Motor neuron (in vitro differentiated cells): ENCODE data around the gene GAL3ST2. TPM values are rescaled to one million over a fixed set of nuclear protein-coding genes. Genes with fewer than 3 reads are reported as not detected.
"Not testable (repeated sequence)": the region's sequence is repeated elsewhere in the genome, so short reads cannot be mapped to it uniquely, and the experiment has no call there.

ENCODE experiments used
- ATAC-seq, 8 experiments: fragments of 200-7000 bp; cut with Tn5 transposase; replicated peaks in 6 of 8; 2 replicates each; pipeline ENCODE4 v1.8.0; 2021; ENCODE audit warnings: mild to moderate bottlenecking in 8 of 8, moderate library complexity in 8 of 8
- H3K27ac ChIP-seq, 2 donors: fragments of 250-450 bp; sonication (Bioruptor Pico); 2 replicates each; pipeline ENCODE4 v1.9.0; 2021; ENCODE audit warnings: antibody characterized with exemption in 2 of 2, mild to moderate bottlenecking in 2 of 2, moderate library complexity in 1 of 2
- H3K4me1 ChIP-seq, 2 donors: fragments of 250-450 bp; sonication (Bioruptor Pico); replicated peaks in 1 of 2; 2 replicates each; pipeline ENCODE4 v1.6.1; 2021; ENCODE audit warnings: antibody characterized with exemption in 2 of 2, mild to moderate bottlenecking in 2 of 2, moderate library complexity in 1 of 2
- H3K4me3 ChIP-seq, 5 donors: fragments of 250-450 bp; sonication (Bioruptor Pico); 2 replicates each; pipeline ENCODE4 v1.9.0; 2021; ENCODE audit warnings: antibody characterized with exemption in 5 of 5, mild to moderate bottlenecking in 5 of 5, moderate library complexity in 4 of 5
- WGBS, 10 experiments: fragments of 450-650 bp; shearing (Covaris generic); methylation state at CpG; one replicate each; pipeline ENCODE4 v1.0.0; 2022; 5-methylcytosine and 5-hydroxymethylcytosine counted together
- in situ Hi-C, 9 experiments: fragments of 400-800 bp; cut with MboI; loops; one replicate each; pipeline ENCODE4 v1.15.0; 2021; ENCODE audit warnings: low sequenced_read_pairs in 9 of 9, low pct_unique_long_range_greater_than_20kb in 2 of 9; ENCODE audit not compliant: unreplicated experiment in 9 of 9
- total RNA-seq, 8 experiments: library from RNA; unstranded; fragments of 300-600 nt; gene quantifications; 2 replicates each; pipeline versions ENCODE4 v1.2.3 to v1.2.4, GENCODE V29; 2022

GAL3ST2 gene
- total RNA-seq, 8 experiments from 2014 or later = 0.23 to 0.66 (median 0.43) TPM; not detected in 4

DNA sequence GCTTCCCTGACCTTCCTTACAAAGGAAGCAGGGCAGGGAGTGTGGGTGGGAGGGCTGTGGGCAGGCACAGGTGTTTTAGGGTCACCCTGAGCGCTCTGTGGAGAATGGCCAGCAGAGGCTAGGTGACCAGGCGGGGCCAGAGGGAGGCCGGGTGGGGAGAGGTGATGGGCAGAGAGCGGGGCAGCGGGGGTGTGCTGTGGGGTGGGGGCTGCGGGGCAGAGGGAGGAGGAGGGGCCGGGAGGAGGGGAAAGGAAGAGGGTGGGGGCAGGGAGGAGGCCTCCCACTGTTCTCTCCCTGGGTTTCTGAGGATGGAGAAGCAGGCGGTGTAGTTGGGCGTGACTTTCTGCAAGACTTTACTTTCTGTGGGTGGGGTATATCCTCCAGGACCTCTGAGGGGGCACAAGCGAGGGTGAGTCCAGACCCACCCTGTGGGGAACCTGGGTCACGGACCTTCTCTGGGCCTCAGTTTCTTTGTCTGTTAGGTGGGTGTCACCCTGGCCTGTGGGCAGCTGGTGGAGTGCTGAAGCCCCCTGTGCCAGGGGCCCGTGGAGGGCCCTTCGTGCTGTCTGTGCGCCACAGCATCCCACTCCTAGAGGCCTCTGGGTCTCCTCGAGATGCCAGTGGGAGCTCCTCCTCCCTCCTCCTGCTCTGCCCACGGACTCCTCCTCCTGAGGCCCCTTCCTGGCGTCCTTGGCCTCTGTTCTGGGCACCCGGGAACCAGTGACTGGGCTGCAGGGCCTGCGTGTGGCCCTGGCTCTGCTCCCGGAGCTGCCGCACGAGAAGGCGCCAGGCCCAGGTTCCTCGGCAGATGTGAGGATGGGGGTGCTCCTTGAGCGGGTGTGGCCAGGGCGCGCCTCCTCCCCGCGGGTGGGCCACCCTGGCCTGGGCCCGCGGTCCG is 26.0 kb downstream of the GAL3ST2 start:
- peaks cover 30 to 35% of the 10 kb centered on the region in 2 donors for H3K4me1 ChIP-seq
- H3K4me3 ChIP-seq = no peak overlapping the region
- in situ Hi-C loops = no loop called here
- no peak for ATAC-seq
- no peak overlapping the region for H3K27ac ChIP-seq
- WGBS, 10 experiments = 65 to 82% (median 76%) methylated on average over 2 to 11 of the region's 32 CpGs; no CpG with 5 or more reads in 6 of the 10 experiments

DNA sequence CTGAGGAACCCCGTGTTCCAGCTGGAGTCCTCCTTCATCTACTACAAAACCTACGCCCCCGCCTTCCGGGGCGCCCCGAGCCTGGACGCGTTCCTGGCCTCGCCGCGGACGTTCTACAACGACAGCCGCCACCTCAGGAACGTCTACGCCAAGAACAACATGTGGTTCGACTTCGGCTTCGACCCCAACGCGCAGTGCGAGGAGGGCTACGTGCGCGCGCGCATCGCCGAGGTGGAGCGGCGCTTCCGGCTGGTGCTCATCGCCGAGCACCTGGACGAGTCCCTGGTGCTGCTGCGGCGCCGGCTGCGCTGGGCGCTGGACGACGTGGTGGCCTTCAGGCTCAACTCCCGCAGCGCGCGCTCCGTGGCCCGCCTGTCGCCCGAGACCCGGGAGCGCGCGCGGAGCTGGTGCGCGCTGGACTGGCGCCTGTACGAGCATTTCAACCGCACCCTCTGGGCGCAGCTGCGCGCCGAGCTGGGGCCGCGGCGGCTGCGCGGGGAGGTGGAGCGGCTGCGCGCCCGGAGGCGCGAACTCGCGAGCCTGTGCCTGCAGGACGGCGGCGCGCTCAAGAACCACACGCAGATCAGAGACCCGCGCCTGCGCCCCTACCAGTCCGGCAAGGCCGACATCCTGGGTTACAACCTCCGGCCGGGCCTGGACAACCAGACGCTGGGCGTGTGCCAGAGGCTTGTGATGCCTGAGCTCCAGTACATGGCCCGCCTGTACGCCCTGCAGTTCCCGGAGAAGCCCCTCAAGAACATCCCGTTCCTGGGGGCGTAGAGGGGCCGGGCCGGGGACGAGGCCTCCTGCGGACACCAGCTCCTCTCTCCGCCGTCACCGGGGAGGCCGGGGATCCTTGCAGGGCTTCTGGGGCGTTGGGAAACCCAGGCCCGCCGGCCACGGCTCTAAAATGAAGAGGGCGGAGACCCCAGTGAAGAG is 27.0 kb downstream of the GAL3ST2 start:
- ATAC-seq = peak; percentile 66 to 94 (median 80)
- peak overlapping the region; percentile 49 to 87 for H3K27ac ChIP-seq
- H3K4me3 ChIP-seq = peak overlapping the region in 4 of 5 donors; percentile 1 to 22 (median 18)
- H3K4me1 ChIP-seq = peaks cover 30 to 36% of the 10 kb centered on the region in 2 donors
- WGBS, 10 experiments = 0 to 33% (median 13%) methylated on average over 1 to 16 of the region's 109 CpGs; no CpG with 5 or more reads in 5 of the 10 experiments
- in situ Hi-C loops = no loop called here

DNA sequence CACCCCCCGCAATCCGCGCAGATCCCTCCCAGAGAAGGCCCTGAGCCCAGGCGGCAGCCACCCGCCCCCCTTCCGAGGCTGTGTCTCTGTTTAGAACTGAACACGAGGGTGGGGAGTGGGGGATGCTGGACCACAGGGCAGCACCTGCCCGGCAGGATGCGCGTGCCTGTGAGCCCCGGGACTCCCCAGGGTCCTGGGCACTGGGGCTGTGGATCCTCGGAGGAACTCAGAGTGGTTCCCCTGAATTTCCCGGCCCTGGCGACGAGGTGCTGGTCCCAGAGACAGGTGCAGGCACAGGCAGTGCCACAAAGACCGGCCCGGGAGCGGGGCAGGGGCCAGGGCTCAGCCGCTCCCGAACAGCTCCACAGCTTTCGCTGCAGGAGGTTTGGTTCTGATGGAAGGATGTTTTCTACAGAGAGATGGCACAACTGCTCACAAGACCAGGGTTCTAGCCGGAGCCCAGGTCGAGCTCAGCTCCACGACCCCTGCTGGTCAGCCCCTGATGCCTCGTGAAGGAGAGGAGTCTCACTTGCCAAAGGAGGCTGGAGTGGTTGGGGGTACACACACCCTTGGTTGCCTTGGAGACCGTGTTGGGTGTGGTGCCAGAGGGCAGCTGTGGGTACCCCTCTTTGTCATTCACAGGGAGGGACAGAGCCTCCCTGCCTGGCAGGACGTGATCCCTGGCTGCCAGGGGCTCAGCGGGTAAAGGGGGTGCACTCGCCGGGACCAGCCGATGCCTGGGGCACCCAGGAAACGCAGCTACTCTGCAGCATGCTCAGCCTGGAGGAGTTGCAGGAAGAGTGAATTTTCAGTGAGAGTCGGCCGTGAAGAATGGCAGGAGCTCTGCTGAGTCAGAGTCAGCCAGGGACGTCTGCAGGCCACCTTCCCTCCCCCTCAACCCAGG is 28.0 kb downstream of the GAL3ST2 start:
- H3K4me3 ChIP-seq = peak overlapping the region in 2 of 5 donors; percentile 21 to 22
- H3K4me1 ChIP-seq = peaks cover 30 to 36% of the 10 kb centered on the region in 2 donors
- in situ Hi-C loops = no loop called here
- 19 to 60% (median 23%) methylated on average over 2 to 5 of the region's 35 CpGs; no CpG with 5 or more reads in 4 of the 10 experiments for WGBS, 10 experiments
- peak in 6 of 8 experiments; percentile 16 to 71 (median 64) for ATAC-seq
- H3K27ac ChIP-seq = peak overlapping the region; percentile 49 to 87

DNA sequence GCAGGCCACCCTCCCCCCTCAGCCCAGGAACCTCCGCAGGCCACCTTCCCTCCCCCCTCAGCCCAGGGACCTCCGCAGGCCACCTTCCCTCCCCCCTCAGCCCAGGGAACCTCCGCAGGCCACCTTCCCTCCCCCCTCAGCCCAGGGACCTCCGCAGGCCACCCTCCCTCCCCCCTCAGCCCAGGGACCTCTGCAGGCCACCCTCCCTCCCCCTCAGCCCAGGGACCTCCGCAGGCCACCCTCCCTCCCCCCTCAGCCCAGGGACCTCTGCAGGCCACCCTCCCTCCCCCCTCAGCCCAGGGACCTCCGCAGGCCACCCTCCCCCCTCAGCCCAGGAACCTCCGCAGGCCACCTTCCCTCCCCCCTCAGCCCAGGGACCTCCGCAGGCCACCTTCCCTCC is 29.6 kb downstream of the GAL3ST2 start:
- no CpG with 5 or more reads among the region's 8 CpGs for WGBS, 10 experiments
- peaks cover 35 to 40% of the 10 kb centered on the region in 2 donors for H3K4me1 ChIP-seq
- in situ Hi-C loops, H3K4me3 ChIP-seq, H3K27ac ChIP-seq, ATAC-seq: not testable (repeated sequence)

DNA sequence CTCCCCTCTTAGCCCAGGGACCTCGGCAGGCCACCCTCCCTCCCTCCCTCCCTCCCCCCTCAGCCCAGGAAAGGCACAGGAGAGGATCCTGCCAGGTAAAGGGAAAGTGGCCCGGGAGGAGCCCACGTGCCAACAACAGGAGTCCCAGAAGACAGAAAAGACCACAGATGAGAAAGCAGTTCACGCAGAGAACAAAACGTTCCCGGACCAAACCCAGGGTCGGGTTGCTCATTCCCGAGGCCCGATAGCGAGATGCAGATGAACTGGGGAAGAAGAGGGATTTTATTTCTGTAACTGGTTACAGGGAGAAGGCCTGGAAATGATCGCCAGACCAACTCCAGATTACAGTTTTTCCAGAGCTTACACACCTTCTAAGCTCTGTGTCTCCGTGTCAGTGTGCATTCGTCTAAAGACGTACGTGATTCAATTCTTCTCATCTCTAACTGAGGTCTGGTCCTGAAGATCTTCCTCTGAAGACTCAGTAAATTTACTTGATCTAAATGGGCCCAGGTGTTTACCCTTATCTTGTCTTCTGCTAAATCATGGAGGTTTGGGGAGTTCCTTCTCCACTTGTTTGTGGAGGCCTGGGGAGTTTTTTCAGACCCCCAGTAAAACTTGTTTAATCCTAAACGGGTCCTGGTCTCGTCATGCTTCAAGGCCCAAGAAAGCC is 31.6 kb downstream of the GAL3ST2 start:
- 33 to 100% (median 75%) methylated on average over 1 to 7 of the region's 17 CpGs; no CpG with 5 or more reads in 3 of the 10 experiments for WGBS, 10 experiments
- in situ Hi-C loops = no loop called here
- peak overlapping the region; percentile 3 to 66 for H3K27ac ChIP-seq
- no peak overlapping the region for H3K4me3 ChIP-seq
- H3K4me1 ChIP-seq = peaks cover 19 to 27% of the 10 kb centered on the region in 2 donors
- no peak for ATAC-seq

DNA sequence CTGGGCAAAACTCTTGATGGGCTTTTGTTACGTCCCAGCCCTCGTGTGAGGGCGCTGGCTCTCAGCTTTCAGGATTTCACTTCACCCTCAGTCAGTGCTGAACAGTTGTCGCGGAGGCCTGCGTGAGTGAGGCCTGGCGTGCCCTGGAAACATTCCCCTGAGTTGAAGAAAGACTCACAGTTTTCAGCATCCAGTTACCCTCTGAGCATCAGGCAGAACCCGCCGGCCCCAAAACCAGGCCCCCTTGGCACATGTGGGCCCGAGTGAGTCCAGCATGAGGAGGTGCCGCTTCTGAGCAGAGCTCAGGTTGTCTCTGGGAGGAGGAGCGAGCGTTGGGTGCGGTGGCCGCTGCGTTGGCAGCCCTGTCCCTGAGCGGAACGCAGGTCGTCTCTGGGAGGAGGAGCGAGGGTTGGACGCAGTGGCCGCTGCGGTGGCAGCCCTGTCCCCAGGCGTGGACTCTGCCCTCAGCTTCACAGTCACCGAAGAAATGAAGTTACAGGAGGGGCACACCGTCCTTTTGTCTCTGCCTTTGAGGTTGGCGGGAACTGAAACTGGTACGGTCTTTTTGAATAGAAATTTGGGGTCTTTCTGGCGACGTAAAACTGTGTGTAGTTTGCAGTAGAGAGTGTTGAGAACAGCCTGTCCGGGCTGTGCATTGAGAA is 32.2 kb downstream of the GAL3ST2 start, which contains the start of gene NEU4:
Gene NEU4, plus strand, starts transcription at position 473 of the 662 bp plus-strand sequence. CDS start 5,292 bp downstream, outside the sequence.
- H3K4me3 ChIP-seq = no peak within 1 kb of the TSS
- in situ Hi-C loops = no loop called here
- H3K4me1 ChIP-seq = peaks cover 15 to 21% of the 10 kb centered on the region in 2 donors
- 75 to 91% (median 86%) methylated on average over 4 to 13 of the region's 31 CpGs; no CpG with 5 or more reads in 4 of the 10 experiments for WGBS, 10 experiments
- no peak for ATAC-seq
- peak within 1 kb of the TSS; percentile 3 to 66 for H3K27ac ChIP-seq

DNA sequence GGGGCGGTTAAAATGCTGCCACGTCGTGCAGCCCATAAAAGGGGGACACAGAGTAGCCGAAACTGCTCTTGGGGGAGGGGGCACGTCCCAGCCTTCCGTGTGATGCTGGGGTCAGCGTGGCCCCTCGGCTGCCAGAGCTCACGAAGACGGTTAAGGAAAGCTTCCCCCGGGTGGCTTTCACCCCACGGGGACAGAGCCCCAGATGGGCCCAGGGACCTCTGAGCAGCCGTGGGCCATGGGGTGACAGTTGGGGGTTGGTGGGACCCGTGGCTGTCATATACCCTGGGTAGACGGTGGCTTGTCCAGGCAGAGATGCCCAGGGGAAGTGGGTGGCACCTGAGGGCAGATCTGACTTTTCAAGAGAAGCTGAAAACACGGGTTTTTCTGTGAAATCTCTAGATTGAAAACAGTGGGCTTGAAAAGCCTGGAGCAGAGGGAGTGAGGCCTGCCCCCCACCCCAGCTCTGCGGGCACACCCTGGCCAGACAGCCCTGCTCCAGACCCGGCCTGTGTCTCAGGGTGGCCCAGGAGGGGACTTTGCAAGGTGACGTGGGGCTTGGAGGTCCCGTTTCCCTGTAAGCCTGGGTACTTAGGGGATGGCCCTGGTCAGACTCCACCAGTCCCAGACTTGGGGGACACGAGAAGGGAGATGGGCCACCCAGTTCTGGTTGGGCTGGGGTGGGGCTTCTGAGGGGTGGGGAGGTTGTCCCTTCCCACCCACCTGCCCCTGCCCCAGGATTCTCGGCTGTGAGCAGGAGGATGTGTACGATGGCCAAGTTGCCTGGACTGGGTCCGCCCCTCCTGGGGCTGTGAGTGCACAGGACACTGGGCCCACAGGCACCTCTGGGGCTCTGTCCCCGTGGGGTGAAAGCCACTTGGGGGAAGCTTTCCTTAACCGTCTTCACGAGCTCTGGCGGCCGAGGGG is 33.0 kb downstream of the GAL3ST2 start:
- 0 to 87% (median 57%) methylated on average over 1 to 4 of the region's 29 CpGs; no CpG with 5 or more reads in 6 of the 10 experiments for WGBS, 10 experiments
- no peak overlapping the region for H3K27ac ChIP-seq
- in situ Hi-C loops = no loop called here
- ATAC-seq = peak in 5 of 8 experiments; percentile 3 to 13 (median 6)
- peaks cover 7 to 13% of the 10 kb centered on the region in 2 donors for H3K4me1 ChIP-seq
- no peak overlapping the region for H3K4me3 ChIP-seq

DNA sequence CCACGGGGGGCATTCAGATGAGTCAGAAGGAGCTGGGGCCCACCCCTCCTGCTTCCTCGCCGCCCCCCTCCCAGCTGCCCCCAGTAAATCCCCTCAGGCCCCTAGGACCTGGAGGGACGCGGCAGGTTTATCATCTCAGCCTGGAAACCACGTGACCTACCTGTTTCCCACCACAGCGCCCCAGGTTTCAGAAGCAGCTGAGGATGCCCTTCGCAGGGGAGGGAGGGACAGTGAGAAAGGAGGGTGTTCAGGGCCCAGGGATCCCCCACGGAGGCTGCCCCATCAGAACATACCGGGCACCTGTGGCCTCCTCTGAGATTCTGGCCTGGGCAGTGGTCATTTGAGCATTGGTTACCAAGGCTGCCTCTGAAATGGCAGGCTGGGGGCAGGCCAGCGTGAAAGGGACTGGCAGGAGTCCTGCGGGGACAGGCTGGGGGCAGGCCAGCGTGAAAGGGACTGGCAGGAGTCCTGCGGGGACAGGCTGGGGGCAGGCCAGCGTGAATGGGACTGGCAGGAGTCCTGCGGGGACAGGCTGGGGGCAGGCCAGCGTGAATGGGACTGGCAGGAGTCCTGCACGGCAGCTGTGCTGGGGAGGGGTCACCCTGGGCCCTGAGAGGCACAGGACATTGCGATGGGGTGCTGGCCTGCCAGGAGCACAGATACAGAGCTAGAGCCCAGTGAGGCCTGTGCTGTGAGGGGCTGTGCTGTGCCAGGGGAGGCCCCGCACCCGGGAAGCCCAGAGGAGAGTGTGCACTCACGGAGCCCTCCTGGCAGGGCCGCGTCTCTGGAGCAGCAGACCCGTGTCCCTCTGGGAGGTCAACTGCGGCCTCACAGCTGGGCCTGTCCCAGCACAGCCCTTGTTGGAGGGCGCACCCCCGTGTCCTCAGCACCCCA is 33.9 kb downstream of the GAL3ST2 start:
- in situ Hi-C loops = no loop called here
- peaks cover 5 to 10% of the 10 kb centered on the region in 2 donors for H3K4me1 ChIP-seq
- no peak overlapping the region for H3K27ac ChIP-seq
- no peak overlapping the region for H3K4me3 ChIP-seq
- WGBS, 10 experiments = 30 to 72% (median 50%) methylated on average over 2 to 4 of the region's 28 CpGs; no CpG with 5 or more reads in 7 of the 10 experiments
- ATAC-seq = peak in 5 of 8 experiments; percentile 7 to 54 (median 30)

DNA sequence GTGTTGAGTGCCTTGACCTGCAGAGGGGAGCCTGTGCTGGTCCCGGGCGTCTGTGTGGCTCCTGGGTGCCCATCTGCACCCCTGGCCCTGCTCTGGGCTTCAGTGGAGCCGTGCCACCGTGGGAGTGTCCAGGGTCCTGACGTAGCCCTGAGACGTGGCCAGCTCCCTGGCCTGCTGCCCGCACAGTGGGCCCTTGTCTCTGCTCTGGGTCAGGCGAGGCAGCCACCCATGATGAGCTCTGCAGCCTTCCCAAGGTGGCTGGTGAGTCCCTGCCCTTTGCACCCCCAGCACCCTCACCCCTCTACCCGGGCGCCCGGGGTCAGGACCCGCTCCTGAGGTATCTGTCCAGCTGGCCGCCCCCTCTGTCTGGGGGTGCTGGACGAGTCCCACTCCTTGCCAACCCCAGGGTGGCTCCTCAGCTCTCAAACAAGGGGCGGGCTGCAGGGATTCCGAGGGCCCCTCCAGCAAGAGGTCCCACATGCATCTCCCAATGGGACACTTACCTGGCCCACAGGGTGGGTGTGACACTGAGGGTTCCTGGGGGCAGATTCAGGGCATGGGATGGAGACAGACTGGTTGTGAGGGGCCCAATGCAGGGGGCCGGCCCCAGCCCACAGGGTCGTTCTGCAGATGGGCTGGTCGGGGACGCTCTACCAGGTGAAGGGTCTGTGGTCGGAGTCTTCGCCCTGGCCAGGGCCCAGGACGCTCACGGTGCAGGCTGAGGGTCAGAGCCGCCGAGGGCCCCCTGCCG is 34.8 kb downstream of the GAL3ST2 start:
- Histone ChIP-seq H3K4me1 (peaks cover 5 to 10% of the 10 kb centered on the region in 2 donors), H3K27ac (no peak overlapping the region), H3K4me3 (no peak overlapping the region)
- 64 to 100% (median 88%) methylated on average over 2 to 10 of the region's 27 CpGs; no CpG with 5 or more reads in 6 of the 10 experiments for WGBS, 10 experiments
- peak in 2 of 8 experiments; percentile 1 to 2 for ATAC-seq
- in situ Hi-C loops = no loop called here
